ENCODE data around the gene EVA1A. TPM values are rescaled to one million over a fixed set of nuclear protein-coding genes. Genes with fewer than 3 reads are reported as not detected.
A peak's percentile ranks its signal among the peaks of the same experiment; 100 is the strongest.

Gene EVA1A
- total RNA-seq, 1 experiment from 2014 or later, result 0.68 TPM

DNA sequence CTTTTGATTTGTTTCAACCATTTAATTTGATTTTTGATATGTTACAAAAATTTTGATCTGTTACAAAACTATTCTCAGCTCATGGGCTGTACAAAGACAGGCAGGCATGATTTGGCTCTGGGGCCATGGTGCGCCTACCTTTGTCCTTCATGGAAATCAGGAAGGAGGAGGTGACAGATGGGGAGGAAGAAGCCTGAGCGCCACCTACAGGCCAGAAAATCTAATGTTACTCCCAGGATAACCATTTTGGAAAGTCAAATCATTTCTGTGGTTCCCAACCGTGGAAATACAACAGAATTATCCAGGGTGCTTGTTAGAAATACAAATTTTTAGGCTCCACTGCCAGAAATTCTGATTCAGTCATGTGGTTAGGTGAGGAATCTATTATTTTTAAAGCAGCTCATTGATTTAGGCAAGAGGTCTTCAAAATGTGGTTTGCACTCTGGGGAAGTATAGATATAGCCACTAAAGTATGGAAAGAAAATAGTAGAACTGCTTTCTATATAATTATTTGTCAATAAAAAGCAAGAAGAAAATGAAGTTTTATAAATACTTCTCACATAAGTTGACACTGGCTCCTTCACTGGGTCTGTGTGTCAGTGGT, 93.9 kb downstream of the EVA1A start:
- Histone ChIP-seq H2BK120ac (ENCODE audit: low read depth, low read length, poor library complexity, severe bottlenecking) (no peak overlapping the region), H3K4ac (ENCODE audit: low read depth, low read length) (no peak overlapping the region), H2BK15ac (ENCODE audit: low read depth, low read length) (no peak overlapping the region), H2BK5ac (ENCODE audit: insufficient read length, low read length) (no peak overlapping the region), H3K9me3 (ENCODE audit: control insufficient read depth, low read depth, low read length) (no peaks in the 10 kb centered on the region), H4K5ac (ENCODE audit: insufficient read length, low read depth, low read length) (no peak overlapping the region), H4K91ac (ENCODE audit: insufficient read length, low read depth, low read length) (no peak overlapping the region), H3K14ac (ENCODE audit: insufficient read depth, low read length) (no peak overlapping the region), H3K18ac (ENCODE audit: insufficient read length, low read depth, low read length) (no peak overlapping the region), H3K27ac (ENCODE audit: insufficient read length, low read depth, low read length) (no peak overlapping the region), H3K4me1 (ENCODE audit: insufficient read depth, low read length) (peaks cover 2% of the 10 kb centered on the region; the same call in 1 of the 2 replicates), H2BK12ac (ENCODE audit: insufficient read length, low read depth, low read length) (no peak overlapping the region), H2AK5ac (ENCODE audit: insufficient read length, low read length) (no peak overlapping the region), H3K56ac (ENCODE audit: insufficient read length, low read depth, low read length) (no peak overlapping the region), H4K20me1 (ENCODE audit: control insufficient read depth, insufficient read depth, insufficient read length) (no peaks in the 10 kb centered on the region), H3K79me1 (ENCODE audit: insufficient read depth, low read depth, low read length, poor library complexity, severe bottlenecking) (no peaks in the 10 kb centered on the region), H3K23me2 (ENCODE audit: insufficient read length, low read depth, low read length, poor library complexity, severe bottlenecking) (no peaks in the 10 kb centered on the region), H2BK20ac (ENCODE audit: low read depth, low read length, poor library complexity, severe bottlenecking) (no peak overlapping the region), H2AFZ (ENCODE audit: low read length) (no peak overlapping the region), H3K4me2 (ENCODE audit: insufficient read depth, insufficient read length, low read length) (no peak overlapping the region), H3K27me3 (ENCODE audit: insufficient read depth, low read length) (no peaks in the 10 kb centered on the region), H4K8ac (replicated peaks; ENCODE audit: insufficient read length, low read depth, low read length) (no peak overlapping the region), H3T11ph (ENCODE audit: low read length) (no peak overlapping the region), H3K79me2 (ENCODE audit: insufficient read depth, low read length) (no peaks in the 10 kb centered on the region), H3K9ac (ENCODE audit: extremely low read depth, insufficient read length, low read length) (no peak overlapping the region), H3K23ac (ENCODE audit: insufficient read length, low read depth, low read length) (no peak overlapping the region)
- WGBS (ENCODE audit: extremely low coverage, insufficient read length, low lambda C conversion rate), result no CpG with 5 or more reads among the region's 3 CpGs
- Mint-ChIP-seq H3K4me3 (no peak overlapping the region), H3K27me3 (ENCODE audit: low read depth) (peaks cover under 1% of the 10 kb centered on the region; the same call in 1 of the 2 replicates), H3K27ac (no peak overlapping the region), H3K9me3 (no peaks in the 10 kb centered on the region), H3K4me1 (peaks cover 14 to 17% of the 10 kb centered on the region in 2 experiments), H3K36me3 (ENCODE audit: insufficient read depth in 1 of 3, low read depth in 3 of 3) (no peaks in the 10 kb centered on the region)
- TF ChIP-seq, protein P1, sequence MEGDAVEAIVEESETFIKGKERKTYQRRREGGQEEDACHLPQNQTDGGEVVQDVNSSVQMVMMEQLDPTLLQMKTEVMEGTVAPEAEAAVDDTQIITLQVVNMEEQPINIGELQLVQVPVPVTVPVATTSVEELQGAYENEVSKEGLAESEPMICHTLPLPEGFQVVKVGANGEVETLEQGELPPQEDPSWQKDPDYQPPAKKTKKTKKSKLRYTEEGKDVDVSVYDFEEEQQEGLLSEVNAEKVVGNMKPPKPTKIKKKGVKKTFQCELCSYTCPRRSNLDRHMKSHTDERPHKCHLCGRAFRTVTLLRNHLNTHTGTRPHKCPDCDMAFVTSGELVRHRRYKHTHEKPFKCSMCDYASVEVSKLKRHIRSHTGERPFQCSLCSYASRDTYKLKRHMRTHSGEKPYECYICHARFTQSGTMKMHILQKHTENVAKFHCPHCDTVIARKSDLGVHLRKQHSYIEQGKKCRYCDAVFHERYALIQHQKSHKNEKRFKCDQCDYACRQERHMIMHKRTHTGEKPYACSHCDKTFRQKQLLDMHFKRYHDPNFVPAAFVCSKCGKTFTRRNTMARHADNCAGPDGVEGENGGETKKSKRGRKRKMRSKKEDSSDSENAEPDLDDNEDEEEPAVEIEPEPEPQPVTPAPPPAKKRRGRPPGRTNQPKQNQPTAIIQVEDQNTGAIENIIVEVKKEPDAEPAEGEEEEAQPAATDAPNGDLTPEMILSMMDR (conservative IDR thresholded peaks at IDR 0.05), result peak; percentile 84
- peak; percentile 68 for DNase-seq

Data from H9 (cell line).